NOMO-1 (cell line): Measurements from ENCODE around the gene CORO6.

Source experiments
- DNase-seq, 2 experiments: peaks; one replicate each; lab custom pipeline; 2025; ENCODE audit not compliant: unreplicated experiment in 2 of 2; lab: John Stamatoyannopoulos, UW

CORO6 gene

DNA sequence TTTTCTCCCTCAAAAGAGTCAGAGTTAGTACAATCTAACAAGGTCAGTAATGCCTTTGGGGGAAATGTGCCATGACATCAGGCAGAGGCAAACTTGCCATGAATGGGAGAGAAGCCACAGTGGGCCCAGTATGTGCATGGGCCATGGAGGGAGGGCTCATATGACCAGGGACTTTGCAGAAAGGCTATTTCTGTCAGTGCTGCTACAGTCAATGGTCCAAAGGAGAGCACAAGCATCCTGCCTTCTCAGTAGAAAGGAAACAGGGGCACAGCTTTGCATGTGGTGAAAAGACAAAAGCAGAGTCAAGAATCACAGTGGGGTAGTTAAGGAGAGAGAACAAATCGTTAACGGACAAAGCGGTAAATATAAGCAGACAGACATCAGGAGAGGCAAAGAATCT is 11.2 kb upstream of the CORO6 start:
- DNase-seq: no peak

DNA sequence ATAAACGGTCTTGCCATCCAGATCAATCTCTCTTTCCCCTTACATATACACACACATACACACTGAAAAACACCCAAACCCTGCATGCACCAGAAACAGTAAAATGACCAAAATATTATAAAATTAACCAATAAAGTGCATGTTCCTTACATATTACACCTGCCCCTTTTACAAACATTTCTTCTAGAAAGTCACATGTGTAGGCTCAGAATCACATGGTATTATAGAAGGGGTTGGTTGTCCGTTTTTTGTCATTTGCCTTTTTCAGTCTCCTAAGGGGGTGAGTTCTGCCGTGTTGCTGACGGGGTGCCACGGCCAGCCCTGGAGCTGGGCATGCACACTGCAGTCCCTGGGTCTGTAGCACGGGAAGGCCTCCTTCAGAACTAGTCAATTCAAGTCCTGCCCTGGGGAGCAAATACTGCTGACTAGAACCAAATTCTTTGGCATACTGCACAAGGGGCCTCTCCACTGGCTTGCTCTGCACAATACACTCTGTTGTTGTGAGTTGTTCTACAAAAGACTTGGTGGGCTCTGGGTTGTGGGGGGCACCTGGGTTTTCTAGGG is 8.0 kb upstream of the CORO6 start:
- no peak for DNase-seq

DNA sequence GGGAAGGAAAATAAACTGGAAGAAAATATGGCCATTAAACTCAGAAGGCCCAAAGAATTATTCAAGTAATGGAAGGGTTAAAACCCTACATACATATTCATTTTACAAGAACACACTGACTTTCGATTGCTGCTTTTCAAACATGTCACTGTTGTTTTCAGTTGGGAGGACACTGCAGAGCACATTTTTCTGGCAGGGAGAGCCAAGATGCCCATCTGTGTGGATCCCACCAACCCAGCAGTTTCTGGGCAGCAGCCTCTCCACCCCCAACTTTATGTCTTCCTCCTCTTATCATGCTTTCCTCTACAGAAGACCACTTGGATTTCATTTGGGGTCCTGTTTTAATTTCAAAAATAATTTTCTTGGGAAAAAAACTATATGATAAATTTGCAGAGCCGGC is 7.1 kb upstream of the CORO6 start:
- DNase-seq: no peak

DNA sequence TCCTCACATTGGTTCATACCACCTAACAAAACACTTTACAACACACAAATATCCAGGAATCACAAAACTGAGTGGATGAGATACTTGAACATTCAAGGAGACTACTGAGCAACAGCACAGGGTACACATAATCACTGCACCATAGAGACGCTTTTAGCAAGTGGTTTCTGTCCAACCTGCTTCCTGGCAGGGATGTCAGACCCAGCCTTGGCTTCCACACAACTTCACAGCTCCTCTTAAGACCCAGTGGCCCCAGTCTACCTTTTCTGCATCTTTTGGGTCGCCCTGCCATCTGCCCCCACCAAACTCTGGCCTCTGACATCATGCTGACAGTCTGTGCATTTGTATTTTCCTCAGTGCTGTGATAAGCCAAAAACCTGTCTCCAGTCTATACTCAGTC is 5.9 kb upstream of the CORO6 start:
- DNase-seq: no peak

DNA sequence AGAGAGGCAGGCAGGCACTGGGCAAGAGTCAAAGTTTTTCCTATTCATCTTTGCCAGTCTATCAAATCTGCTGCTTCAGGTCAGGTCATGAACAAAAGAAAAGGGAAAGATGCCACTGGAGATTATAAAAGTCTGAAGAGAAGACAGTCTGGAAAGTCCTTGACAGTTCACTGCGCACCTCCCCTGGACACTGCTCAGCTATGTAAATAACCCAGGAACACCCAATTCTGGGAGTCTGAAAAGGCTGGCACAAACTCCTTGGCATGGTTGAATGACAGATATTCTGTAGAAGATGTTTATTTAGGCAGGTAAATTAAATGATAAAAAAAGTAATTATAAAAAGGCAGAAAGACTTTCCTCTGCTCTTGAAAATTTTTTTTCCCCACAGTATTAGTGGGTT is 5.2 kb upstream of the CORO6 start:
- DNase-seq: no peak

DNA sequence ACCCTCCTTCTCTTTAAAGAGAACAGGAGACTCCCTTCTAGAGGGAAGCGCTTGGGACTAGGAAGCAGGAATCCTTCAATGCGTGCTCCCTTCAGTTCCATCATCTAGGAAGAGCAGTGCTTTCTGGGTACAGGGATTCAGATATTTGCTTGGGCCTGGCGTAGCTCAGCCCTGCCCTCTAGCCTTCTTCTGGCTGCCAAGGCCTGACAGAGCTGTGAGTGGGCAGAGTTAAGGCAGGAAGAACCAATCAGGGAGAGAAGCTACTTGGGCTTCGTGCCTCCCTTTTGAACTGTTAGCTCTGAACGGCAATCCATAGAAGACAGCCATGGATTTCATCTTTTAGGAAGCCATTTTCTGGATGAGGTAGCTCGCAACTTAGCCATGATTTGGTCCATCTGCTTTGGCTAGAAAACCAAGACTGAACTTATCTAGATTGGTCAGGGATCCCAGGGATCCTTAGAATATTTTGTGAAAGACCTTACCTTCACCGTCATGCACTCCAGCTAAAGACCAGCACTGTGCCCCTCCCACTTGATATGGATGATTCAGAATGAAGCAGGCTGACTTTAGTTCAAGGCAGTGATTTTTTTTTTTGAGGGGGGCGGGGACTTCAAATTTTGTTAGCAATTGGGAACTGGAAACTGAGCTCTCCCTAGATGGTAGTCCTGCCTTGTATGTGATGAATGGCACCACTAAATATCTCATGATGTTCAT is 2.5 kb upstream of the CORO6 start:
- DNase-seq: no peak

DNA sequence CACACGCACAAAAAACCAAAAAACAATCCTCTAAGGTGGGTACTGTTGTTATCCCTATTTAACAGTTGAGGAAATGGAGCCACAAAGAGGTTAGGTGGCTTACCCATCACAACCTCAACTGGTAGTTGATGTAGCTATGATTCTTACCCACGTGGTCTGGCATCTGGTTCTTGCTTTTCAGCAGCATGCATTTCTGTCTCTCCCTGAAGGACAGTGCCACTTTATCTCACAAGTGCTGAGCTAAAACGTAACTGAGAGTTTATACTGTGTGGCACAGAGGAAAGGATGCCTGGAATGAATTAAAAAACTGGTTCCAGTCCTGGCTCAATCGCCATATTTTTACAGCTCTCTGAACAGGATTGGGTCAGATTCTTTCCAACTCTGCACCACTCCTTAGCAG is 1.9 kb upstream of the CORO6 start:
- DNase-seq: no peak

DNA sequence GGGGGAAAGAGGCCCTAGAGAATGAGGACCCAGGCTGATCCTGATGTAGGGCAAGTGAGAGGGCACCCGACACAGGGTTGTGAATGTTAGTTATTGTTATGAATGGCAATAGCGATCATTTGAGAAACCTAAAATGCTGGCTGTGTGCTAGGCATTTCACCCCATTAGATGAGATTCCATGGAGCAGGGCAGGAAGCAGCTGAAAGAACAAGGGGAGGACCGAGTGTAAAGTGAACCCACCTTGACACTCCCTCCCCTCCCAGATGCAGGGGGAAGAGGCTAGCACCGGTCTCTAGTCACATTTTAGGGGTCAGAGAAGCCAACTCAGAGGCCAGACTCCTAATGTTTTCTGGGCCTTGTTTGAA is 553 bp upstream of the CORO6 start:
- DNase-seq: no peak

DNA sequence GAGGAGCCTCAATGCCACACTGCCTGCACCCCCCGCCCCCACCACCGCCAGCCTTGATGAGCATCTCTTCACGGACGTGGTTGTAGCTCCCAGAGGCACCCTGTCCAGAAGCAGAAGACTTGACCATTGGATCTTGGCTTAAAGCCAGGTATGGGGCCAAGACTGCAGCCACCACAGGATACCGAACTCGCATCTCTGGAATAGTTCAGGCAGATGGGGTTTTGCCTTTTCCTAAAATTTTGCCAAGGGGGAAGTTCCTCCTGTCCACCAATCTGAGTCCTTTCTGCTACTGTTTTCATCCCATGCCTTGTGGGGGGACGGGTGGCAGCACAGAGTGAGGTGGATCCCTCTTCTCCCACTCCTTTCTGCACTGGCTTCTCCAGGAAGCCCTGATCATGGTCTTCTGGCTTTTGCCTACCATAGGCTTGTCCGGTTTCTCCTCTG is 939 bp downstream of the CORO6 start:
- no peak for DNase-seq

DNA sequence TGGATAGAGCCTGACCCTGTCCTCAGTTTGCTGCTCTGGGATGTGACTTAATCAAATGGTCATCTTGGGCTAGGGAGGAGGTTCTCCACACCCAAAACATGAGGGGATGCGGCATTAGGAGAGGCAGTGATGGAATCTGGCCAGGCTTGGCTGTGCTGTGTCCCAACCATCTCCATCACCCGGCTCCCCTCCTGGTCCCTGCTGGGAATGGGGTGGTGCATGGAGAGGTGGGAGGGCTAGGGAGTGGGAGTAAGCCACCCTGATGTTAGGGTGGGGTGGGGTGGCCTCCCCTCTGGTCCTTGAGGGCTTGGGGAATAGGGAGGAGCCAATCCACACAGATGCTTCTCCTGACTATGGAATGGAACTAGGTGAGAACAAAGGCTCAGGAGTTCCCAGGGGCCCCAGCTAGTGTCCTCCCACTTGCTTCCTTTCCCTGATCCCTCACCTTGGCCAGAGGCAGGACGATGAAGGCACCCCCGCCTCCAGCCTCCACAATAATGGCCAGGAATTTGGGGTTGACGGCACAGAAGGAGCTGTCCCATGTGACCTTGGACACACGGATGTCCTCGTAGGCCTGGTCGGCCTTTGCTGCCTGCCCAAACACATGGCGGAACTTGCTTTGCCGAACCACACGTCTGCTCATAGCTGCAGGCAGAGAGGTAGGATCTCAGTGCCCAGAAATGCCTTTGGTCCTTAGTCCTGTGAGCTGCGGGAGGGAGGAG is 1.8 kb downstream of the CORO6 start:
- no peak for DNase-seq

DNA sequence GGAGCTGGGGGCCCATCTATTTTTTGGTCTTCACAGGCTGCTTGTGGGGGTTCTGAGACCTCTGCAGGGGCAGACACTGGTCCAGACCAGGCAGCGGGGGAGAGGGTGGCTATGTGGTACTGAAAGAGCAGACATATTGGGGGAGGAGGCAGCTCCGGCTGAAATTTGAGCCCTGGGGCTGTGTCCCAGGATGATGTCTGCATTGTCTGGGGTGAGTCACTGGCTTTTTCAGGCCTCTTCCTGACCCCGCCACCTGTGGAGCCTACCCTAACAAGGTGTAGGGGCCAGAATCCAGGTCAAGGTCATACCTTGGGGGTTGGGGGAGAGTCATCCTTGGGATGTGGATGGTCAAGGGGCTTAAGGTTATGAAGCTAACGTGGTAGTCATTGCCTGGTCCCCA is 2.4 kb downstream of the CORO6 start:
- DNase-seq: no peak

DNA sequence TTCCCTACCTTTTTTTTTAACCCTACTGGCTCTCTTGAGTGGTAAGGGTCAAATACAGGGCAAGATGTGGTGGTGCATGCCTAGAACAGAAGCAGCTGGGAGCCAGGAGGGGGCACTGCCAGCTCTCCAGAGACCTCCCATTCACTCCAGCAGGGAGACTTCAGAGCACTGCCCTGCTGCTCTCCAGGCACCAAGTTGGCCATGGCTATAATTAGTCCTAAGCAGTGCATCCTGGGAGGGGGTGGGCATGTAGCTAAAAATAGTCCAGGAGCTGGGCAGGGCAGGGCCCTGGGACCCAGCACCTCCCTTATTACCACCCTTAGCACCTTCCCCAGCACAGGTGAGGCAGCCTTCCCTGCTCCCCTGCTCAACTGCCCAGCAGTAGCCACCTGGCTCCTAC is 3.5 kb downstream of the CORO6 start:
- DNase-seq: no peak

DNA sequence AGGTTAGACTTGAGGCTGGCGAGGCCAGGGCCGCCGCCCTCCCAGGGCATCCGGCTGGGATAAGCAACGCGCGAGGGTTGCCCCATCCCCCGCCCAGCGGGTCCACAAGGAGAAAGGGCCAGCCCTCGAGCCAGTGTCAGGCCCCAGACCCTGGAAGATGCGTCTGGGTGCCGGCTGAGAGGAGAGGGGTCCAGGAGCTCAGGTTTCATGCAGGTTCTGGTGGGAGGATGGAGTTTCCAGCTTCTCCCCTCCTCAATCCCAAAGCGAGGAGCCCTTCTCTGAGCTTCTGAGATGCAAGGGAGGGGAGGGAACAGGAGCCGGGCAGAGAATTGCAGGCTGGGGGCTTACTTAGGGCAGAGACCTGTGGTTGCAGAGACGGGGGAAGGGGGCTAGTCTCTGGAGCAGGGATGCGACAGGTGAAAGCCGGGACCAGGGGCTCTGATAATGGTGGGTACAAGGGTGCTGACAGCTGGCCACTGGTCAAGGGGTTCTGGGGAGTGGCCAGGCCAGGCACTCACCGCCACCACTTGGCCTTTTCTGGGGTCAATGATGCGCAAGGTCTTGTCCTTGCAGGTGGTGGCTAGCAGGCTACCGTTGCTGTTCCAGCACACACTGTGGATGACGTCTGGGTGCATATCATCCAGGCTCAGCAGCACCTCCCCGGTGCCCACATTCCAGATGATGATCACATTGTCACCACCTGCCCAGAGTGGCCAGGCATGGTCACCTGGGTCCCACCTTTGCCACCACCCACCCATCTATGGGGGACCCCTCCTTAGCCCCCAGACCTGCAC is 4.2 kb downstream of the CORO6 start:
- no peak for DNase-seq

DNA sequence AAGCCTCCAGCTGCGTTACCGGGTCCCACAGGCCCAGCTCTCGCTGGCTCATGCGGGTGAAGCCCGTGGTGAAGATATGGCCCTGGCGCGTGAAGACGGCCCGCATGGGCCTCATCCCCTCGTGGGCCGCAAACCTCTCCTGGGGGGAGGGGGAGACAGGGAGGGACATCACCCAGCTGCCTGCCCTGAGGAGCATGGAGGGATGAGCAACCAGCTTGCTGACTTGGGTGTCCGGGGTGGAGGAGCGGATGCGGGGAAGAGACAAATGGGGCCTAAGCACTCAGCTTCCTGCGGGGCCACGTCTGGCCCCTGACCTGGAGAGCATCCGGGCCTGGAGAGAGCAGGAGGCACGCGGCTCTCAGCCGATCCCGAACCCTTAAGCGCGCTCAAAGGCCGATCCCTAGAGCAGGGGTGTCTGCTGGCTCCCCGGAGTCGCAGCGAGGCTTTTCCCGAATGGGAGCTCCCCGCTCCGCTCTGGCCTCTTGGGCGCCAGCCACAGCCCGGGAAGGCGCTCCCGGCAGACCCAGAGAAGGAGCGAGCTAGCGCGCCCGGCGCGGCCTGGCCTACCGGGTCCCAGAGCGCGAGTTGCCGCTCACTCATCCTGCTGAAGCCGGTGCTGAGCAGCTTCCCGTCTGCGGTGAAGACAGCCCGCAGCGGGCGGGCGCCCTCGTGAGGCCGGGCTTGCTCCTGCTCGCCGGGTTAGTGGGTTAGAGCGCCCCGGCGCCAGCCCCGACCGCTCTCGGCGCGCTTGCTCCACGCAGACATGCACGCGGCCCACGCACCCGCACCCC is 5.0 kb downstream of the CORO6 start:
- peak; percentile 74 to 80 for DNase-seq

DNA sequence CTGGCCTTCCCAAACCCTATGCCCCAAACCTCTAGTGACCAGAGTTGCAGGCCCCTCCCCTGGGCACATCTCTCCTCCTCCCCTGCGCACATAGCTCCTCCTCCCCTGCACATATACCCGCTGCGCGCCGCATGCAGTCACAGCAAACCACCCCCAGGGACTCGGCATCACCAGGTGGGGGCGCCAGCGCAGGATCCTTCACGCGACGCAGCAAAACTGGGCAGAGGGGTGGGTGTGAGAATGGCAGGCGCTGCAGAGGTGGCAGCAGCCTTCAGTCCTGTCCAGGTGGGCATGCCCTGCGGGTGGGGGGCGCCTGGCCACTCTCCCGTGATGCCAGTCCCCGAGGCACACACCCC is 5.6 kb downstream of the CORO6 start:
- peak; percentile 83 to 87 for DNase-seq

DNA sequence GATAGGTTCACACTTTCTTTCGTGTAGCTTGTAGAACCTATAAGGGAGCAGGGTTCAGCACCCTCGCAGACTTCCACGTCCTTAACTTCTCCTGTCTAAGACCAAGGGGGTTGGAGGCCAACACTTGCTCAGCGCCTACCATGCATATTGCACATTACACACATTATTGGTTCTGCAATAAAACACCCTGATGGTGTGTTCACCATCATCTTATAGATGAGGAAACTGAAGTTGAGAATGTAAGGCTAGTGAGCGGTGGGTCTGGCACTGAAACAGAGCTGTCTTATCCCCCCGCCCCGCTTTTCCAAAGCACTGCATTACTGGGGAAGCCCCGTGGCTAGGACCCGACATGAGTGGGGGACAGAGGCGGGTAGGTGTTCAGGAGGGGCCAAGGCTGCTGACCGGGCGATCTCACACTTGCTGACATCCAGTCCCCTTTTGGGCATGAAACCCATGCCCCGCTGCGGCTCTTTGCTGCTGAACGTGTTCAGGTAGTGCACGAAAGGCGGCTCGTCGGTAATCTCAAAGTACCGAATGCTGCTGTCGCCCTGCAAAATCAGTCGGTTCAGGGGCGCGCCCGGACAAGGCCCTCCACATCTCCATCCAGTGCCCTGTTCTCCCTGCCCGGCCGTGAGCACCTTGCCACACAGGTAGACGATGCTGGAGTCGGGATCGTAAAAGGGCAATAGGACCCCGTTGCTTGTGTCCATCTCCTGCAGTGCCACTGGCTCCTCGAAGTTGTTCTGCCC is 6.2 kb downstream of the CORO6 start:
- no peak for DNase-seq

DNA sequence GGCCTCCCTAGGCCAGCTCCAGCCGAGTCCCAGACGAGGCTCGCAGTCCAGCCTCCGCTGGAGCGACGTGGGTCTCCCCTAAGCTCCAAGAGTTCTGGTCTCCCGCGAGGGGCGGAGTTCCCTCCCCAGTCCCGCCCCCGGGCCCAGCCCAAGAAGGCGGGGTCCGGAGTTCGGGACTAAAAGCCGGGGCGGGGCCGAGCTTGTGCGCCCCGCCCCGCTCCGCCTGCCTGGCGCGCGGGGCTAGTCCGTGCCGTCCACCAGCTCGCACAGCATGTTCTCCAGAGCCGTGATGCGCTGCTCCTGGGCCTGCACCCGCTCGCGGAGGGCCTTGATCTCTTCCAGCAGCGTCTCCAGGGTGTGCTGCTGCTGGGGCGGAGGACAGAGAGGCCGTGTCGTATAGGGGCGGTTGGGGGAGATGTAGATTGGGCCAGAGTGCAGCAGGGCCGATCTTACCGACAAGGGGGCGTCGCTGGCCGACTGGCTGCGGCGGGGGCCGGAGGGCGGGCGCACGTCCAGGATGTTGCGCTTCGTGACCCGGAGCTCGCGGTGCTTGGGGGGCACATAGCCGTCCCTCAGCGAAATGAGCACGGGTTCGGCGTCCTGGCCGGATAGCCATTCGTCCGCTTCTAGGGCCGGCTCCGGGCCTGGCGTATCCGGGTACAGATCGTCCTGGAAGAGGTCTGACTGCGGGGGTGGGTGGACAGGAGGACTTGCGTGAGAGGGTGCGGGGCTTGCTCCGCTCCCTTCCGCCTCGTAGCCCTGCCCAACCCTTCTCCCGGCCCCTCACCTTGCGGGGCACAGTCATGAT is 7.0 kb downstream of the CORO6 start:
- peak; percentile 68 to 88 for DNase-seq

DNA sequence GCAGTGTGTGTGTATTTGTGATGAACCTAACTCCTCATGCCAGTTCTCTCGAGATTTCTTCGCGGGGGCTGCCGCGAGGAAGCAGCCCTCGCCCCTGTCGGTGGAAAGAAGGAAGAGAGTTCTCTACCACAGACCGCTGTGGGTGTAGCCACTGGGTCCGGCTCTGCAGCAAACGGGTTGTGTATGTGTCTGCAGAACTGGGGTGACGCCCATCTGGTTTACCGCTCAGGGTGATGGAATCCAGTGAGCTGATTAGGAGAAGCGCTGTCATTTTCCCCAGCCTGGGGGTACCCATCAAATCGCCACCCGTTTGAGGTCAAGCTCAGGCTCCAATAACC is 7.7 kb downstream of the CORO6 start:
- peak in 1 of 2 experiments; percentile 25 for DNase-seq

DNA sequence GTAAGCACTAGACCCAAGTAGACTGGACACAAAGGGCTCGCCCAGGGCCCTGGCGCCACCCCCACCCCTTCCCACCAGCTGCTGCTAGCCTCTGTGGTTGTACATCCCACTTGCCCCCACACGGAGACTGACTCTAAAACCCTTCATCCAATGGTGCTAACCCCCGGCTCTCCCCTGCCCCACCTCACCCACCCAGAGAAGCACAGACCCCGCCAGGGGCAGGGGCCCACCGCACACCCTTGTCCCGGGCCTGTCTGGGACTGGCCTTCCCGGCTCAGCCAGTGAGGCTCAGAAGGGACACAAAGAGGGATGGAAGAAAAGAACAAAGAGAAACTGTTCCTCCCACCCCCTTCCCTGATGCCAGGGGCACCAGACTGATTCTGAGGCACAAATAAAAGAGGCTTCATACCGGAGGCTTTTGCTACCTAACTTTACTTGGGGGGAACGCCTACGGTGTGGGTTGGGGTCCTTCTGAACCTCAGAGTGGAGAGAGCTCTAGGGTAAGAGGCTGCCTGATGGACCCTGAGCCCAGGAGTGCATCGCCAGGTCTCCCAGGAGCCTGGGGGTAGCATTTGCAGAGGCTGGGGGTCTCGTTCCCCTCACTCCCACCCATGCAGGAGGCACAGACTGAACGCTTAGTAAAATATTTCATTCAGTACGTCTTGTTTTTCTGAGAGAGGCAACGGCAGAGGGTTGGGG is 8.2 kb downstream of the CORO6 start:
- DNase-seq: no peak
